Measurements from ENCODE around the gene SBSN.

DNA sequence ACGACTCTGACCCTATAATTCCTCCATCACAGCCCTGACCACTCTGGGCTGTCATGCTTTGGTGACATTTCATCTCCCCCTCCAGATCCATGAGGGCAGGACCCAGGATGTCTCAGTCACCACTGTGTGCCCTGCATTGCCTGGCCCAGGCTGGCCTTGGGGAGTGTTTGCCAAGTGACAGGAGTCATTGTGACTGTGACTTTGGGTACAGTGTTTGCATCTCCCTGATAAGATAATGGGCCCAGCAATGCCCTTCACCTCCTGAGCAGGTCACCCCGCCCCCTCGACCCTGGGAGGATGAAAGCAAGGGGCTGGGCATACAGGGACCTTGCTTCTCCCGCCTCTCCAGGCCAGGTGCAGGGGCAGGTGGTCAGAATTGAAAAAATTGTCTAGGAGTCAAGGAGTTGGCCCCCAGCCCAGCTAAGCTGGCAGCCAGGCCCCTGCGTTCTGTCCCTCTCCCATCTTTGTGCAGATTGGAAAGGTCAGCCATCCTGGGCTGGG lies 41.2 kb upstream of the SBSN start:
- TF ChIP-seq, protein P1, sequence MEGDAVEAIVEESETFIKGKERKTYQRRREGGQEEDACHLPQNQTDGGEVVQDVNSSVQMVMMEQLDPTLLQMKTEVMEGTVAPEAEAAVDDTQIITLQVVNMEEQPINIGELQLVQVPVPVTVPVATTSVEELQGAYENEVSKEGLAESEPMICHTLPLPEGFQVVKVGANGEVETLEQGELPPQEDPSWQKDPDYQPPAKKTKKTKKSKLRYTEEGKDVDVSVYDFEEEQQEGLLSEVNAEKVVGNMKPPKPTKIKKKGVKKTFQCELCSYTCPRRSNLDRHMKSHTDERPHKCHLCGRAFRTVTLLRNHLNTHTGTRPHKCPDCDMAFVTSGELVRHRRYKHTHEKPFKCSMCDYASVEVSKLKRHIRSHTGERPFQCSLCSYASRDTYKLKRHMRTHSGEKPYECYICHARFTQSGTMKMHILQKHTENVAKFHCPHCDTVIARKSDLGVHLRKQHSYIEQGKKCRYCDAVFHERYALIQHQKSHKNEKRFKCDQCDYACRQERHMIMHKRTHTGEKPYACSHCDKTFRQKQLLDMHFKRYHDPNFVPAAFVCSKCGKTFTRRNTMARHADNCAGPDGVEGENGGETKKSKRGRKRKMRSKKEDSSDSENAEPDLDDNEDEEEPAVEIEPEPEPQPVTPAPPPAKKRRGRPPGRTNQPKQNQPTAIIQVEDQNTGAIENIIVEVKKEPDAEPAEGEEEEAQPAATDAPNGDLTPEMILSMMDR (conservative IDR thresholded peaks at IDR 0.05; ENCODE audit: low read length): no peak
- TF ChIP-seq EZH2phosphoT487 (IDR thresholded peaks at IDR 0.05; ENCODE audit: borderline replicate concordance, low read depth, low read length): no peak
